Raji (cell line): ENCODE measurements around the gene URB1.

ENCODE experiments used
- POLR2A ChIP-seq: IDR thresholded peaks from 2 replicates; pipeline ENCODE4 v1.6.1; 2011; ENCODE audit warnings: low read depth, low read length, control low read depth; ENCODE audit not compliant: insufficient read depth

The URB1 gene, protein sequence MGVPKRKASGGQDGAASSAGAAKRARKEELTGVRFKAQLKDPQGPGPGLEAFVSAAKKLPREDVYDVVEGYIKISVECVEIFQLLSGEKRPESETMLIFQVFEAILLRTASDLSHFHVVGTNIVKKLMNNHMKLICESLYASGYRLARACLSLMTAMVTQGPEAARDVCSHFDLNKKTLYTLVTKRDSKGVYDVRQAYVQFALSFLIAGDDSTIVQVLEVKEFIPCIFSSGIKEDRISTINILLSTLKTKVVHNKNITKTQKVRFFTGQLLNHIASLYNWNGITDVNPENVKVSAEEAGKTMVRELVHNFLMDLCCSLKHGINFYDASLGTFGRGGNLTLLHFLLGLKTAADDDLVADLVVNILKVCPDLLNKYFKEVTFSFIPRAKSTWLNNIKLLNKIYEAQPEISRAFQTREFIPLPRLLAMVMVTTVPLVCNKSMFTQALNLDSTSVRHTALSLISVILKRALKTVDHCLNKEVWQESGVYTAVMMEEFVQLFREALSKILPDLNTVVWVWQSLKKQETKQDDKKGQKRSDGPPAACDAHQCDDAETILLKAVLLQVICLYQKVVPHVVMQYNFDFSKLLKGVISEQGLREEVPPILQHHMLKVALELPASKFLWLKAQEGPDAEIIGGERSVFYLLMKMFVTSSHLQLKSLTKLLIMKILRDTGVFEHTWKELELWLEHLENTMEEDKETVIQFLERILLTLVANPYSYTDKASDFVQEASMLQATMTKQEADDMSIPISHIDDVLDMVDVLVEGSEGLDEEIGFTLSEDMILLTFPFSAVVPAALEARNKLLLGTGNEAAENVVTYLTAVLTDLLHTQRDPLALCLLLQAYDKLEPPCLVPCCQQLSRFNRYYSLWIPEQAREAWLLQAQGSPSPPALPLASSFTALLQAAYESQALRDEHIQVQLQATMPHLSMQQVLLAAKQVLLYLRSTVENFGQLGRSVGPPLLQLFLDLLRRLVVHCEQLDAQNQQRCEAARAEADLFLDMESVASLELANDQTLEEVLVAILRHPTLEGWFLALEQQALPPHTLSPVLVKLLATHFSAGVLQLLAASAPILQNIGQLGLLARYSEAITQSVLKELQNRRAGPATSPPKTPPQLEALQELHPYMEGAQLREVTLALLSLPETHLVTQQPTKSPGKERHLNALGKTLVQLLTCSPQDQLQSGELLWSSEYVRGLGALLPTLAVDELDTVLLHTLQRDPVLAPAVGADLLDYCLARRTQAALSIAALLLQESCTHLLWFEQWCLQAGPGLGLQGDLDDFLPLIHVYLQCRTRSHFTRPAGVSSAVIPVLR (N-terminal part only)

DNA sequence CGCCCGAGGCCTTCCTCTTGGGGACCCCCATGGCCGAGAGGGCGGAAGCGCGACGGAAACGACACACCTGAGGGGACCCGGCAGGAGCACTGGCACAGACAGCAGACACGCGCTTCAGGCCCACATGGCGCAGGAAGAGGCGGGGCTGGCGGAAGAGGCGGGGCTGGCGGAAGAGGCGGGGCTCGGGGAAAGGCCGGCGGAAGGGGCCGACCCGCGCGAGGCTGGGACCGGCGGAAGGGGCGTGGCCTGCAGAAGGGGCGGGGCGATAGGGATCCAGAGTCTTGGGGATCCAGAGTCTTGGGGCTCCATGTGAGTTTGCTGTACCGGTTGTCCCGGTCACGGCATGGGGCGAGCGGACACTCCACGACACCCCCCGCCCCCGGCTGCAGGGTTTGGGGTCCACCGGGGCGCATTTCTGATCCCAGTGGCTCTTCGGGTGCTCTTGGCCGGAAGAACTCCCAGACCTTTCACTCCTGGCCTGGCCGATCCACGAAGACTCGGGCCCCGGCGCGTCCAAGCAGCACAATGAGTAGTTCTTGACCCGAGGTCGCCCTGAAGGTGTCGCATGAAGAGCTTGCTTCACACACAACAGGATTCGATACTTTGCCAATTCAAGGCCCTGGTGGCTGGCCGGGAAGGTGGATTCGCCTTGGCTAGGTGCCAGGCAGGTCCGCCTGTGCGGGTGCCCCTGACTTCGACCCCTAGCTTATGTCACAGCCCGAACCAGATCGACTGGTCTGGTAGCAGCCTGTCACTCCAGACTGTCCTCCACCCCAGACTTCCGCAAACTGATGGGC is at the start of gene URB1:
Gene URB1 (minus strand): TSS at position 133 of the 797 bp plus-strand sequence. CDS start 102 bp downstream, at position 31.
- peak; percentile 79 for TF ChIP-seq POLR2A

DNA sequence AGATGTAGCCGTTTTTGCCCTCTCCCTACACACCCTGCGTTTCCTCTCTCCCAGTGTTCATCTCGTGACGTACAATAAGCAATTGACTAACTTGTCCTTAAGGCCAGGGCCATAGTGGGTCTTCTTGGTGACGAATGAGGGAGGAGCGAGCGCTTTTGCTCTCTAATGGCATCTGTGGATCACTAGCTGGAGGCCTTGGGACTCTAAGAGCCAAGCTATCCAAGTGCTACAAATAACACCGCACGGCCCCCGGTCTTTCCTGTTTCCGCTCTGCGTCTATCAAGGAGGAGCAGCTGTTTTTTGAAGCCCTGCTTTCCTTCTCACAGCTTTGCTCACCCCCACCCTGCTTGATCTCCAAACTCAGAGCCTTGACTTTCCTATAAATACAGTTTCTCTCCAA is 44.9 kb upstream of the URB1 start:
- no peak for TF ChIP-seq POLR2A

DNA sequence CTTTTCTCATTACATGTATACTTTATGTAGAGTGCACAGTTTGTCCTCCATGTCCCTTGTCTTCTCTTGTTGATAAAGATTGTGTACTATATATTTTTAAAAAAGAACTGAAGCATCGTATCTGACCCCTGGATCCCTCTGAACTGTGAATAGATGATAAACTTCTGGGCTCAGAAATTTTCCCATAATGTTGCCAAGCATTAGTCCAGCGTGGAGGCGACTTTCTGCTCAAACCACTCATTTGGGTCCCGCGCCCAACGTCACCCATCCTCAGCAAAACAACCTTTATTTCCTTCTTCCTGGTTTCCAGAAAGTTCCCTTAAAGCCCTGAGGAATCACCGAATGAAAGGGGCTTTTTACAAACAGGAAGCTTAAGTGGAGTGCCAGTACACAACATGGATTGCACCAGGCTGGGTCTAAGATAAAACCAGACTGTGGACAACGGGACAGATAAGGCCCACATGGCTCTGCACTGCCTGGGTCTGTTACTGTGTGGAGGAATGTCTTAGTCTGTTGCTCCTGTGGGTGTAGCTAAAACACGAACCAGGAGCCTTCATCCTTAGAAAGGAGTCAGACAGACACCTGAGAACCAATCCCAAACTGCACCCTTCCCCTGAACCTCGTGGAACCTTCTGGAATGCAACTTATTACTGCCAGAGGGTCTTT is 35.3 kb upstream of the URB1 start:
- no peak for TF ChIP-seq POLR2A

DNA sequence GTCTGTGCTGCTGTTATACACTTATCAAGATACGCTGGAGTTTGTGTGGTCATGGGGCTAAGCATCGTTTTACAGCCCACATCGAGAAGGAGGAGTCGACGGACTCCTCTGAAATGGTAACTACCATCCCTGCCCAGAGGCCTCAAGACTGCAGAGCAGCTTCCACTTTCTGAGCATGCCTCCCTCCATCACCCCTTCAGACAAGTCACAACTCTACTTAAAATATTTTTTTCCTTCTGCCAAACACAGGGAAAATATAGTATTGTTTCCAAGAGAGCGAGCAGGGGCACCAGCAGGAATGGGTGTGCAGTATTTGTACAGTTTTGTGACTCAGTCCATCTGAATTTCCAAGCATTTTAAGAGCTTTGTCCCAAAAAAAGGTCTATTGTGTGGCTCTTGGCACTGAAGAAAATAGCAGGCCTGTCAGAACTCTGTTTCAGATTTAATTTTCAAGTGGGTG is 33.8 kb upstream of the URB1 start:
- no peak for TF ChIP-seq POLR2A

DNA sequence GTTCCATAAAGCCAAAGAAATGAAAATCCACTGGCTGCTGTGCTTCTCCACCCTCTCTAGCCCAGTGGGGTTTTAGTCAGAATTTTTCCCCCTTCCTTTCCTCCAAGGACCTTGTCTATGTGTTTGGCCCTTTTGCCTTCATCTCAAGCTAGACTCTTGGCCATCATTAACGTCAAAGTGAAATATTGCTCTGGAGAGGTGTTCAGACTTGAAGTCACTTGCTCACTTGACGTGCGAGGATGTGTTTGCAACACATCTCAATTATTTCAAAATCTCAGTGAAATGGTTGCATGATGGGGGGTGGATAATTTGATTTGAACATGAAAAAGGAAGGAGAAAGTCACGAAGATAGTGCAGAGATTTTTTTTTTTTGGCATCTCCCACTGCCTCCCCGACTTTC is 33.3 kb upstream of the URB1 start:
- TF ChIP-seq POLR2A, result no peak

DNA sequence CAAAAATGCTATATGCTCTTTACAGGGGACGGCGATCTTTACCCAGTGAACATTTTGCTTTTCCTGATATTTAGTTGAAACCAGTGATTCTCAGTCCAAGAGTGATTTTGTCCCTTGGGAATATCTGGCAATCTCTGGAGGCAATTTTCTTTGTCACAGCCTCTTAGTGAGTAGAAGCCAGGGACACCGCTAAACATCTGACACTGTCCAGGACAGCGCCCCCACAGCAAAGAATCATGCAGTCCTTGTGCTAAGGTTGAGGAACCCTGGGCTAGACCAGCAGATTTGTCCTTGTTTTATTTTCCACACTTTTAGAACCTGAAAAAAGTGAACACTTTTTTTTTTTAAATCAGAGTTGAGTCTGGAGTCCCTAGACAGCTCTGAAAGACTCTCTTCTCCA is 32.8 kb upstream of the URB1 start:
- no peak for TF ChIP-seq POLR2A

DNA sequence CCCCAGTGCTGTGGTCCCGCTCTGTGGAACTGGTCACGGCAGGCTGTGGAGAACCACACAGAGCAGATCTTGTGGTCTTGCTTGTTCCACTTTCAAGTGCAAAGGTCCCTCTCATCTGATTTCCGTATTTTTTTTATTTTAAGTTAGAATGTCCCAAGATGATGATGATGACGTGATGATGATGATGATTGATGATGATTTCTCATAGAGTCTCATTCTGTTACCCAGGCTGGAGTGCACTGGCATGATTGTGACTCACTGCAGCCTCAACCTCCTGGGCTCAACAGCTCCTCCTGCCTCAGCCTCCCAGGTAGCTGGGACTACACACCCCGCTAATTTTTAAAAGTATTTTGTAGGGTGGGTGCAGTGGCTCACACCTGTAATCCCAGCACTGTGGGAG is 31.9 kb upstream of the URB1 start:
- TF ChIP-seq POLR2A, result no peak

DNA sequence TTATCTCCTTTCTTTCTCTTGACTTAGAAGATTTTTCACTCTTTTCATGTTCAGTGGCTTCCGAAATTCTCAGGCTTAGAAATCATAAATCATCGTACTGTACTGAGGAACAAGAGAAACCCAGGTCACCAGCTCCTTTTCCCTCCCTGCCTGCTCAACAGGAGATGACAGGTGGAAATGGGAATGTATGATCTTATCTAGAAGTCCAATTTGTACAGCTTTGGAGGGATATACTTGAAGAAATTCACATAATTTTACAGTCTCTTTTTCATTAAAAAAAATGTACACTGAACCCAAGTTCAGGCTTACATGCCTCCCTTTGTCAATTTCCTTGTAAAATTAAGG is 31.4 kb upstream of the URB1 start:
- TF ChIP-seq POLR2A, result no peak

DNA sequence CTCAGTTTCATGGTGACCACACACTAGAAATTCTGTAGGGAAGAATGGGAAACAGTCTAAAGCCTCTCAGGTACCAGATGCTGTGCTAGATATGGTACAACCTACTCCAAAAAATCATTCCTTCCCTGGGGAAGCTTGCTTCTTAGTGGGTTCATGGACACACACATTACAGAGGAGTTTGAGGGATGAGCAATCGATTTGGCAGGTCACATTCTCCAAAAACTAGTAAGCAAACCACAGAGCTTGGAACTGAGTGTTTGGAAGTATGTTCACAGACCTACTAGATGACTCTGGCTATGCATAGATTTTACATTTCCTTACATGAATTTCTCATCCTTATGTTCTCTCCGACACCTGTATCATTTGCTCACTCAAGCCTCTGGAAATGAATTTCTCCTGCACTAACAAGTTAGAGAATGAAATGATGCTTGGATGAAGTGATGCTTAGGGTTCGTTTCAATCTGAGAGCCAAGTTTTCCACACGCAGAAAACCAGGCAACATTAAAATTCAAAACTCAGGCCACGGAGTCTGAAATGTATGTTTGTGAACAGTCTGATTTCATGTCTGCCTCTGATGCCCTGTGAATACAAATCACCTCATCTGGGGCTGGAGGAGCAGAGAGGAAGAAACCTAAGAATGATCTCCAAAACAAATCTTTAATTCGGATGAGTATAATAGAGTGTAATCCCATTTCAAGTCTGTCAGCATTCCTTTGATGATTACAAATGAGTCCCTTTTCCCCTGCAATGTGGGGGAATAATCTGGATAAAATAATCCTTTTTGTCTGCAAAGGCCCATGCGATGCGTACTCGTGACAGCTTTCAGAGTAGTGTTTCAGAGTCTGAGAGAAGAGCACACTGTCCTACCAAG is 30.7 kb upstream of the URB1 start:
- TF ChIP-seq POLR2A, result no peak

DNA sequence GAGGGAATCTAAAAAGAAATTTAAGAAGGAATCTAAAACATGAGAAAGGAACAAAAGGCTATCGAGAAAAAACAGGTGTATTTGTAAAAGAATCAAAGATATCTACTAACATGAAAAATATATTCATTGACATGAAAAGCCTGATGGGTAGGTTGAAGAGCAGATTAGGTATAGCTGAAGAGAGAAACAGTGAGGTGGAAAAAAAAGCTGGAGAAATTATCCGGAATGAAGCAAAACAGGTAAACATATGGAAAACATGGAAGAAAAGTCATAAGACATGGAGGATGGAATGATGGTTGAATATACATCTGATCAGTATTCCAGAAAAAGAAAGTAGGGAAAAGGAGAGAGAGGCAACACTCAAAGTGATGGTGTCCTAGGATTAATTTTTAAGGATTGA is 29.3 kb upstream of the URB1 start:
- TF ChIP-seq POLR2A, result no peak

DNA sequence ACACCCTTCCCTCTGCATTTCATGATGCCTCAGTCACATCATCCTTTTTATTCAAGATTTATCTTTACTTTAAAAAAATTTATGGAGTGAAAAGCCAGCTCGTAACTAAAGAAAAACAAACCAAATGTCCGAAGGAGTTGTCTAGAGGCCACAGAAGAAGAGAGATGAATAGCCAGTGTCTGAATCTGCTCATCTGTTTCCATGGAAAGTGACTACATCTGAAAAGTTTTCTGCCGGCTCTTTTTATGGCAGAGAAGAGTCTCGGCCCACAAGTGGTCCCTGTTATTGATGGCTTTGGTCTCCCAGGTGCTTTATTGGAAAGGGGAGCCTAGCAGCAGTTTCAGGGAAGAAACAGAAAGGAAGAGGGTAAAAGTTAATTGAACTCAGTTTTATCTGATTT is 25.3 kb upstream of the URB1 start:
- no peak for TF ChIP-seq POLR2A

DNA sequence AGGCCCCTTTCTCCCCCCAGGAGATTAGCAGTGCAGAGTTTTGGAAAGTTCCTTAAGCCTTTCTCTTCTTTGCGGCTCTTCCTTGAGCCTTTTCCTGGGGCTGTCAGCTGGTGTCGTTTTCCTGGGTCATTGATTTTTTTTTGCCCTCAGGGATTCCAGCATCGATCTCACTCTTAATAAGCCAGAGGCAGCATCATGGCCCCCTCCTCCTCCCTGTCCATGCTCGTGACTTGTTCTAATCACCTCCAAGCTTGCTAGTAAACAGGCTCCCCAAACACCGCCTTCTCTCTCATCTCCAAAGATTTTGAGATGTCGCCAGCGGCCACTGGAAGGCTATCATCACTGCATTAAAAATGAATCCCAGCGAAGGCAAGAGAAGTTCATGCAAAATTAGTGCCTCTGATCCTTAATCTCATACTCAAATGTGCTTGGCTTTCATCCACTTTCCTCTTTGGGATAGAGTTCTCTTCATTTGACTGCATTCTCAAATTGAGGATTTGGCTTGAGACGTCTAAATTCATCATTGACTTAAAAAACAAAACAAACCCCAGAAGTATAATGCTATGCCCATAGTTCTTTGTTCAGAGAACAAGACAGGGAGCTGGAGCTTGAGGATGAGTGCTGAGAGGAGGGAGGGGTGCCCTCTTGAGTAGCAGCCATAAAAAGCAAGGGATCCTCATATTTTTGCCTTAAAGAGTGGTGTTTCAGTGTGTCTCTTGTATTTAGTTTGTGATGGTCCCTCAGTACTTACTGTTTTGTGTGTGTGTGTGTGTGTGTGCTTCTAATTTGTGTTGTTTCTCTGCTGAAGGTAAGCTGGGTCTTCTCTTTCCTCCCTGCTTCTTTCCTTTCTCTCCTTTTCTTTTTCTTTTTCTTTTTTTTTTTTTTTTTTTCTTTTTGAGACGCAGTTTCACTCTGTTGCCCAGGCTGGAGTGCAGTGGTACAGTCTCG is 22.9 kb upstream of the URB1 start:
- TF ChIP-seq POLR2A, result no peak
